WTC11 (cell line): Measurements from ENCODE around the gene CNPY1. TPM values are rescaled to one million over a fixed set of nuclear protein-coding genes. Genes with fewer than 3 reads are reported as not detected.

ENCODE experiments used
- ATAC-seq: fragments of 200-7000 bp; cut with Tn5 transposase; 2 replicates; pipeline ENCODE4 v1.10.0; 2021; ENCODE audit warnings: mild to moderate bottlenecking, moderate library complexity
- CTCF ChIA-PET: fragments of 300-600 bp; sonication (Branson Sonifier 250); formaldehyde crosslinking; loops from one replicate; lab custom pipeline; 2021; ENCODE audit warnings: antibody characterized with exemption; lab: Charles Lee
- POLR2A ChIA-PET: fragments of 350-600 bp; sonication (Branson Sonifier 250); formaldehyde crosslinking; loops from one replicate; lab custom pipeline; 2021; ENCODE audit warnings: antibody characterized with exemption; lab: Charles Lee
- DNase-seq: peaks from one replicate; pipeline ENCODE4 v3.0.0; 2021; ENCODE audit warnings: low spot score
- H3K27ac Mint-ChIP-seq: 2 replicates; pipeline ENCODE4 v1.8.0; 2021; ENCODE audit warnings: mixed read lengths
- H3K27me3 Mint-ChIP-seq: 2 replicates; pipeline ENCODE4 v1.8.0; 2021; ENCODE audit warnings: low read depth, mild to moderate bottlenecking, moderate library complexity, mixed read lengths
- H3K36me3 Mint-ChIP-seq: 2 replicates; pipeline ENCODE4 v1.8.0; 2021; ENCODE audit warnings: mixed read lengths
- H3K4me1 Mint-ChIP-seq: 2 replicates; pipeline ENCODE4 v1.8.0; 2022; ENCODE audit warnings: mixed read lengths
- H3K4me3 Mint-ChIP-seq: 2 replicates; pipeline ENCODE4 v1.8.0; 2021; ENCODE audit warnings: mild to moderate bottlenecking, moderate library complexity, mixed read lengths
- H3K9me3 Mint-ChIP-seq: 2 replicates; pipeline ENCODE4 v1.8.0; 2021; ENCODE audit warnings: mixed read lengths
- CREB1 ChIP-seq: sonication (generic); formaldehyde crosslinking; IDR thresholded peaks from 2 replicates; pipeline ENCODE4 v1.8.0; 2023; ENCODE audit warnings: mild to moderate bottlenecking, missing genetic modification reagents
- FOXK1 ChIP-seq: sonication (generic); formaldehyde crosslinking; IDR thresholded peaks from 2 replicates; pipeline ENCODE4 v1.8.0; 2022; ENCODE audit warnings: mild to moderate bottlenecking, moderate library complexity, missing genetic modification reagents
- MXD4 ChIP-seq: fragments of 250-450 bp; sonication (Bioruptor Pico); IDR thresholded peaks from 2 replicates; pipeline ENCODE4 v1.8.0; 2021; ENCODE audit warnings: mild to moderate bottlenecking, moderate library complexity, borderline replicate concordance
- RELA ChIP-seq: sonication (generic); formaldehyde crosslinking; IDR thresholded peaks from 2 replicates; pipeline ENCODE4 v1.8.1; 2022; ENCODE audit warnings: missing genetic modification reagents, mild to moderate bottlenecking, borderline replicate concordance
- RORB ChIP-seq: fragments of 250-450 bp; sonication (Bioruptor Pico); IDR thresholded peaks from 2 replicates; pipeline ENCODE4 v1.9.0; 2021; ENCODE audit warnings: mild to moderate bottlenecking
- TEAD1 ChIP-seq: sonication (generic); formaldehyde crosslinking; IDR thresholded peaks from 2 replicates; pipeline ENCODE4 v1.8.0; 2022; ENCODE audit warnings: mild to moderate bottlenecking, missing genetic modification reagents
- ZBTB21 ChIP-seq: sonication (generic); formaldehyde crosslinking; IDR thresholded peaks from 2 replicates; pipeline ENCODE4 v1.8.1; 2023; ENCODE audit warnings: mild to moderate bottlenecking, missing genetic modification reagents, borderline replicate concordance
- ZNF121 ChIP-seq: sonication (generic); formaldehyde crosslinking; IDR thresholded peaks from 2 replicates; pipeline ENCODE4 v1.8.0; 2023; ENCODE audit warnings: missing genetic modification reagents
- ZNF138 ChIP-seq: sonication (generic); formaldehyde crosslinking; conservative IDR thresholded peaks from 2 replicates; pipeline ENCODE4 v1.8.1; 2022; ENCODE audit warnings: mild to moderate bottlenecking, moderate library complexity, missing genetic modification reagents
- ZNF671 ChIP-seq: fragments of 250-450 bp; sonication (Bioruptor Pico); IDR thresholded peaks from 2 replicates; pipeline ENCODE4 v1.8.0; 2021; ENCODE audit warnings: mild to moderate bottlenecking
- total RNA-seq: library from RNA; stranded (reverse); gene quantifications from 3 replicates; pipeline ENCODE4 v1.2.3, GENCODE V29; 2021
- TF ChIP-seq, protein P1 (sequence below): sonication (generic); formaldehyde crosslinking; conservative IDR thresholded peaks from 2 replicates; pipeline ENCODE4 v1.8.1; 2023; ENCODE audit warnings: mild to moderate bottlenecking, low read depth, missing genetic modification reagents, moderate library complexity
- TF ChIP-seq, protein P2 (sequence below): sonication (generic); formaldehyde crosslinking; IDR thresholded peaks from 2 replicates; pipeline ENCODE4 v1.8.1; 2023; ENCODE audit warnings: mild to moderate bottlenecking, missing genetic modification reagents
- TF ChIP-seq, protein P3 (sequence below): sonication (generic); formaldehyde crosslinking; IDR thresholded peaks from 2 replicates; pipeline ENCODE4 v1.8.0; 2022; ENCODE audit warnings: mild to moderate bottlenecking, missing genetic modification reagents
- TF ChIP-seq, protein P4 (sequence below): sonication (generic); formaldehyde crosslinking; IDR thresholded peaks from 2 replicates; pipeline ENCODE4 v1.8.1; 2023; ENCODE audit warnings: mild to moderate bottlenecking, missing genetic modification reagents
- TF ChIP-seq, protein P5 (sequence below): fragments of 250-450 bp; sonication (Bioruptor Pico); conservative IDR thresholded peaks from 2 replicates; pipeline ENCODE4 v1.9.0; 2021; ENCODE audit warnings: mild to moderate bottlenecking

CNPY1 gene
- total RNA-seq, 1 experiment from 2014 or later, result 0.09 TPM

DNA sequence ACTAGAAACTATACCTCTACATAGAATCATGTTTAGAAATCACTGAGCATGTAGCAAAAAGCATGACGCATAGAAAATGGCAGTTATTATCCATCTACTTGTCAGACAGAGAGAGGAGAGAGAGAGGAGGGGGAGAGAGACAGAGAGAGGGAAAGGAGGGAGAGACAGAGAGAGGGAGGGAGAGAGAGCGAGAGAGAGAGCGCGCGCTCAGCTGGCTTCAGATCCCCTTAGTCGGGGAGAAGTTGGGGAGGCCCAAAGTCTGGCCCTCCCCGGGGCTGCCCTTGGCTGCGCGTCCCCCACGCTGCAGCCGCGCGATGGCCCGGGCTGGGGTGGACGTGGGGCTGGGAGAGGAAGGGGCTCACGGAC is 37.0 kb downstream of the CNPY1 start (continued):
- TF ChIP-seq, protein P1, sequence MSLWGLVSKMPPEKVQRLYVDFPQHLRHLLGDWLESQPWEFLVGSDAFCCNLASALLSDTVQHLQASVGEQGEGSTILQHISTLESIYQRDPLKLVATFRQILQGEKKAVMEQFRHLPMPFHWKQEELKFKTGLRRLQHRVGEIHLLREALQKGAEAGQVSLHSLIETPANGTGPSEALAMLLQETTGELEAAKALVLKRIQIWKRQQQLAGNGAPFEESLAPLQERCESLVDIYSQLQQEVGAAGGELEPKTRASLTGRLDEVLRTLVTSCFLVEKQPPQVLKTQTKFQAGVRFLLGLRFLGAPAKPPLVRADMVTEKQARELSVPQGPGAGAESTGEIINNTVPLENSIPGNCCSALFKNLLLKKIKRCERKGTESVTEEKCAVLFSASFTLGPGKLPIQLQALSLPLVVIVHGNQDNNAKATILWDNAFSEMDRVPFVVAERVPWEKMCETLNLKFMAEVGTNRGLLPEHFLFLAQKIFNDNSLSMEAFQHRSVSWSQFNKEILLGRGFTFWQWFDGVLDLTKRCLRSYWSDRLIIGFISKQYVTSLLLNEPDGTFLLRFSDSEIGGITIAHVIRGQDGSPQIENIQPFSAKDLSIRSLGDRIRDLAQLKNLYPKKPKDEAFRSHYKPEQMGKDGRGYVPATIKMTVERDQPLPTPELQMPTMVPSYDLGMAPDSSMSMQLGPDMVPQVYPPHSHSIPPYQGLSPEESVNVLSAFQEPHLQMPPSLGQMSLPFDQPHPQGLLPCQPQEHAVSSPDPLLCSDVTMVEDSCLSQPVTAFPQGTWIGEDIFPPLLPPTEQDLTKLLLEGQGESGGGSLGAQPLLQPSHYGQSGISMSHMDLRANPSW, result no peak
- TF ChIP-seq, protein P2, sequence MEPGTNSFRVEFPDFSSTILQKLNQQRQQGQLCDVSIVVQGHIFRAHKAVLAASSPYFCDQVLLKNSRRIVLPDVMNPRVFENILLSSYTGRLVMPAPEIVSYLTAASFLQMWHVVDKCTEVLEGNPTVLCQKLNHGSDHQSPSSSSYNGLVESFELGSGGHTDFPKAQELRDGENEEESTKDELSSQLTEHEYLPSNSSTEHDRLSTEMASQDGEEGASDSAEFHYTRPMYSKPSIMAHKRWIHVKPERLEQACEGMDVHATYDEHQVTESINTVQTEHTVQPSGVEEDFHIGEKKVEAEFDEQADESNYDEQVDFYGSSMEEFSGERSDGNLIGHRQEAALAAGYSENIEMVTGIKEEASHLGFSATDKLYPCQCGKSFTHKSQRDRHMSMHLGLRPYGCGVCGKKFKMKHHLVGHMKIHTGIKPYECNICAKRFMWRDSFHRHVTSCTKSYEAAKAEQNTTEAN (CRISPR knock-in tag), result no peak
- TF ChIP-seq FOXK1 (CRISPR knock-in tag) (no peak), ZBTB21 (CRISPR knock-in tag) (no peak)

DNA sequence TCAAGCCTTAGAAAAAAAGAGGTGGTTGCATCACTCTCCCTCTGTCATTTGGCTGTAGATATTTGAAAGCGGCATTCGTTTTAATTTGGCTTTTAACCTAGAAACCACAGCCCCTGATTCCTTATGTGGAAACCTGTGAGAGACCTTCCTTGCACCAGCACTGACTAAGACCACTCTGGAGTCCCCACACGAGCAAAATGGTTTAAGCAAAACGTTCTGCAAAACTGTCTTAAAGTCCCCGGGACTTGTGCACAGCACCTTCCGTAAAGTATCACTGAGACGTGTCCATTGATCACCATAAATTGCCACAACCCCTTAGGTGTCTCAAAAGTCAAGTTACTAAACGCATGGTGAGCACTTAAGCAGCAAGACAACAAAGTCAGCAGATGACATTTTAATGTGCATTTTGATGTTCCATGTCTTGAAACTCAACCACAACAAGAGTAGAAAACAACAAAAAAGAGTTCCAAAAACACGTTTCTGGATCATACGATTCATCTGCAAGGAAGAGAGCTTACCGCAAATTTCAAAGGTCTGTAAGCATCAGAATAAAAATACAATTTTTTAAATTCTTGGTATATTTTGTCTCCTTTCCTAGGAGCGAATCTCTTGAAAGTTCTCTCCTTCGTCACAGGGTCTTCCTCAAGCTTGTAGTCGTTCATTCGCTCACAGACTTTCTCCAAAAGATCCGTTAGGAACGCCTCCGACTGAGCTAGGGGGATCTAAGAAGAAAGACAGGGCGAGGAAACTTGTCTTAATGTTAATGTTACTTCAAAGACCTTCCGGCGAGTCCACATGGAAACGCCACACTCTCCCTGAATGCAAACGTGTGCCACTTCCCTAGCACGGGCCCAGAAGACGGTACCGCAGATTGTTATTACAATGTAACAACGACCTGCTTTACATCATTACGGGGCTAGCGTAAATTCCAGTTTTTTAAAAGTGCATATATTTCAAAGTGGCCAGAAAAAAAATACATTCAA is 37.7 kb downstream of the CNPY1 start:
- Mint-ChIP-seq H3K36me3 (no peaks in the 10 kb centered on the region), H3K4me3 (peak overlapping the region; percentile 91), H3K4me1 (peaks cover 54% of the 10 kb centered on the region), H3K27me3 (peaks cover 95% of the 10 kb centered on the region), H3K27ac (no peak overlapping the region), H3K9me3 (no peaks in the 10 kb centered on the region)
- POLR2A ChIA-PET, result no interaction called here
- CTCF ChIA-PET, result interaction anchor here (0.9 to 2.5 kb wide), 4 partner anchors 18 to 90 kb away, joined by 3 to 10 read pairs (median 4); no protein-coding TSS in a partner anchor
- DNase-seq (no peak), ATAC-seq (no peak)
- TF ChIP-seq ZNF121 (CRISPR knock-in tag), result 0 out of 2 replicates have a peak, but pooled peaks have one; percentile 2
- TF ChIP-seq, protein P3, sequence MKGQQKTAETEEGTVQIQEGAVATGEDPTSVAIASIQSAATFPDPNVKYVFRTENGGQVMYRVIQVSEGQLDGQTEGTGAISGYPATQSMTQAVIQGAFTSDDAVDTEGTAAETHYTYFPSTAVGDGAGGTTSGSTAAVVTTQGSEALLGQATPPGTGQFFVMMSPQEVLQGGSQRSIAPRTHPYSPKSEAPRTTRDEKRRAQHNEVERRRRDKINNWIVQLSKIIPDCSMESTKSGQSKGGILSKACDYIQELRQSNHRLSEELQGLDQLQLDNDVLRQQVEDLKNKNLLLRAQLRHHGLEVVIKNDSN (CRISPR knock-in tag), result no peak

DNA sequence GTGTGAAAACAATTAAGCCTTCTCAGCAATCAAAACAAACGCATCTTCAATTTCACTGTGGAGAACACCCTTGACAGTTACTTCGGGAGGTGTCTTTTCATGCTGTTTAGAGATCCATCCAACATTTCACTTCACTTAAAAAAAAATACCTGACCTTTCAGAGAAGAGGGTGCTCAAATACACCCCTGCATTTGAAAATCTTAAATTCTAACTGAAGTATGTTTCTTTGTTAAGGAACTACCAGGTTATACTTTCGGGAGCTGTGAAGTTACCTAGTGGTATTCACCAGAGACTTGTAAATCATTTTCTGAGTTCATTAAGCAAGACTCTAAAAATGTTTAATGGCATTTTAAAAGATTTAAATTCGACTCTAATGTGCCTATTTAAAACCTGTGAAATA is 38.8 kb downstream of the CNPY1 start:
- no peaks in the 10 kb centered on the region for H3K9me3 Mint-ChIP-seq
- H3K27me3 Mint-ChIP-seq, result peaks cover 95% of the 10 kb centered on the region
- CTCF ChIA-PET, result interaction anchor here (1.0 to 1.1 kb wide), 2 partner anchors 91 to 128 kb away, joined by 3 read pairs; no protein-coding TSS in a partner anchor
- H3K36me3 Mint-ChIP-seq, result no peaks in the 10 kb centered on the region
- H3K4me1 Mint-ChIP-seq, result peaks cover 53% of the 10 kb centered on the region
- H3K27ac Mint-ChIP-seq, result no peak overlapping the region
- no peak for ATAC-seq
- POLR2A ChIA-PET, result no interaction called here
- TF ChIP-seq, protein P4, sequence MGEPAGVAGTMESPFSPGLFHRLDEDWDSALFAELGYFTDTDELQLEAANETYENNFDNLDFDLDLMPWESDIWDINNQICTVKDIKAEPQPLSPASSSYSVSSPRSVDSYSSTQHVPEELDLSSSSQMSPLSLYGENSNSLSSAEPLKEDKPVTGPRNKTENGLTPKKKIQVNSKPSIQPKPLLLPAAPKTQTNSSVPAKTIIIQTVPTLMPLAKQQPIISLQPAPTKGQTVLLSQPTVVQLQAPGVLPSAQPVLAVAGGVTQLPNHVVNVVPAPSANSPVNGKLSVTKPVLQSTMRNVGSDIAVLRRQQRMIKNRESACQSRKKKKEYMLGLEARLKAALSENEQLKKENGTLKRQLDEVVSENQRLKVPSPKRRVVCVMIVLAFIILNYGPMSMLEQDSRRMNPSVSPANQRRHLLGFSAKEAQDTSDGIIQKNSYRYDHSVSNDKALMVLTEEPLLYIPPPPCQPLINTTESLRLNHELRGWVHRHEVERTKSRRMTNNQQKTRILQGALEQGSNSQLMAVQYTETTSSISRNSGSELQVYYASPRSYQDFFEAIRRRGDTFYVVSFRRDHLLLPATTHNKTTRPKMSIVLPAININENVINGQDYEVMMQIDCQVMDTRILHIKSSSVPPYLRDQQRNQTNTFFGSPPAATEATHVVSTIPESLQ (CRISPR knock-in tag), result no peak
- TF ChIP-seq ZNF138 (CRISPR knock-in tag) (no peak), MXD4 (CRISPR knock-in tag) (no peak), RELA (CRISPR knock-in tag) (no peak), ZNF671 (CRISPR knock-in tag) (no peak), TEAD1 (CRISPR knock-in tag) (no peak), RORB (CRISPR knock-in tag) (no peak), CREB1 (CRISPR knock-in tag) (no peak)
- TF ChIP-seq, protein P5, sequence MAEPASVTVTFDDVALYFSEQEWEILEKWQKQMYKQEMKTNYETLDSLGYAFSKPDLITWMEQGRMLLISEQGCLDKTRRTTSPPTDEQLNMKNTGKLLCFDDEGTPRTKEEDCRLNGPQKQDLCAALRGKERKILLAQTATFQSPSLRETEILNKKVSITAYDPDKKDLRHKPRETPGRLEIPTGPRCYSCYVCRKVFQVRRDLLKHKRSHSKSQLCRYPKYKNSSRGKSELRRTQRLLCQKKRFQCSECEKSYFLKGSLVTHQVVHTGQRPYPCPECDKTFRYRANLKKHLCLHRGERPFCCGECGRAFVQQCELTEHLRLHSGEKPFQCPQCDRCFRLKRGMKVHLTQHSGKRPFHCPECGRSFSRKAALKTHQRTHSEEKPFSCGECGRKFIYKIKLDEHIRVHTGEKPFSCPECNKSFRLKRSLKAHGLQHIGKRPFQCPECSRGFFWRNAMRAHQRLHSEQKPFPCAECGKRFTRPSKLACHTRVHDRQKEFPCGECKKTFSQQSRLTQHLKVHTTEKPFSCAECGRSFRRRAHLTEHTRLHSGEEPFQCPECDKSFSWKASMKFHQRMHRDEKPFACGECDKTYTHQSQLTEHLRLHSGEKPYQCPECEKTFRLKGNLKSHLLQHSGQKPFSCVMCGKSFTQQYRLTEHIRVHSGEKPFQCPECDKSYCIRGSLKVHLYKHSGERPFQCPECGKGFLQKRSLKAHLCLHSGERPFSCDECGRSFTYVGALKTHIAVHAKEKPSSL, result no peak
- DNase-seq, result no peak
- no peak overlapping the region for H3K4me3 Mint-ChIP-seq
